ENCODE data around the gene CARNS1. TPM values are rescaled to one million over a fixed set of nuclear protein-coding genes. Genes with fewer than 3 reads are reported as not detected.

CARNS1 gene
- total and polyA plus RNA-seq, 9 of the 15 experiments (the other 6 are each of a cell fraction or from before 2014, with no cell fraction given) = 0.01 to 0.18 (median 0.06) TPM; not detected in 3

DNA sequence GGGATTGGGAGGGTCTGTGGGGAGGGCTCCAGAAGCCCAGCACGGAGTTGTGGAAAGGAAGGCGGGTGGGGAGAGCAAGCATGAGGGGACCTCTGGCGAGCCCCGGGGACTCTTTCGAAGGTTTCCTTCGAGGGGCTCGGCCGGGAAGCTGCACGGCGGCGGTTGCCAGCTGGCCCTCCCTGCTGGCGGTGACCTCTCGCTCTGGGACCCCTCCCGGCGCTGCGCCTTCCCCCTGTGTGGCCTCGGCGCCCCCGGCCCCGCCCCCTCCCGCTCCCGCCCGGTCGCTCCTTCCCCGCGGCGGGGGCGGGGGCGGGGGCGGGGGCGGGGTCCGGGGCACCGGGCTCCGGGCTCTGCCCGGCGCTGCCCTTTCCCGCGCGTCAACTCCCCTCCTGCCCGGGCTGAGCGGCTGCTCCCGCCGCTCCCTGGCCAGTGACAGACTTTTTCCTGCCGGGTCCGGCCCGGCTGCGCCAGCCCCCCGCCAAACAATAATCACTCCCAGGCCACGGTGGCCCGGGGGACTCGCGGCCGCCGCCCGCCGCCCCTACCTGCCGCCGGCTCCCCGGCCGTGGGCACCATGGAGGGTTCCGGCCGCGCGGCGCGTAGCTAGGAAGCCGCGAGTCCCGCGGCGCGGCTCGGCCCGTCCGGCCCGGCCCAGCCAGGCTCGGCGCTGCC is 43.0 kb upstream of the CARNS1 start (continued):
- TF ChIP-seq KDM5B (IDR thresholded peaks at IDR 0.05; ENCODE audit: insufficient replicate concordance, low read depth, low read length) (peak; percentile 2), ZNF785 (CRISPR knock-in tag; IDR thresholded peaks at IDR 0.05) (no peak), ZNF253 (CRISPR knock-in tag; conservative IDR thresholded peaks at IDR 0.05) (no peak), BRCA1 (IDR thresholded peaks at IDR 0.05) (no peak), BRCA1 (CRISPR knock-in tag; IDR thresholded peaks at IDR 0.05) (no peak), MBD2 (IDR thresholded peaks at IDR 0.05; ENCODE audit: borderline replicate concordance, low read depth) (0 out of 2 replicates have a peak, but pooled peaks have one; percentile 10), TARDBP (IDR thresholded peaks at IDR 0.05) (no peak), ELF1 (tag; IDR thresholded peaks at IDR 0.05) (0 out of 2 replicates have a peak, but pooled peaks have one; percentile 37), SETDB1 (IDR thresholded peaks at IDR 0.05; ENCODE audit: low read length) (no peak), ZNF561 (CRISPR knock-in tag; conservative IDR thresholded peaks at IDR 0.05) (no peak), TAF1 (IDR thresholded peaks at IDR 0.05; ENCODE audit: control insufficient read depth, extremely low read depth, insufficient read depth, low read length, severe bottlenecking) (no peak), SOX6 (IDR thresholded peaks at IDR 0.05) (no peak), NR2C2 (CRISPR knock-in tag; IDR thresholded peaks at IDR 0.05) (no peak), NR2C2 (tag; IDR thresholded peaks at IDR 0.05) (peak; percentile 16; the same call in 1 of the 2 replicates), PHTF2 (CRISPR knock-in tag; IDR thresholded peaks at IDR 0.05) (no peak), ETV5 (CRISPR knock-in tag; IDR thresholded peaks at IDR 0.05; ENCODE audit: low read depth) (no peak), ZNF507 (tag; conservative IDR thresholded peaks at IDR 0.05) (no peak)
- TF ChIP-seq, protein P1, sequence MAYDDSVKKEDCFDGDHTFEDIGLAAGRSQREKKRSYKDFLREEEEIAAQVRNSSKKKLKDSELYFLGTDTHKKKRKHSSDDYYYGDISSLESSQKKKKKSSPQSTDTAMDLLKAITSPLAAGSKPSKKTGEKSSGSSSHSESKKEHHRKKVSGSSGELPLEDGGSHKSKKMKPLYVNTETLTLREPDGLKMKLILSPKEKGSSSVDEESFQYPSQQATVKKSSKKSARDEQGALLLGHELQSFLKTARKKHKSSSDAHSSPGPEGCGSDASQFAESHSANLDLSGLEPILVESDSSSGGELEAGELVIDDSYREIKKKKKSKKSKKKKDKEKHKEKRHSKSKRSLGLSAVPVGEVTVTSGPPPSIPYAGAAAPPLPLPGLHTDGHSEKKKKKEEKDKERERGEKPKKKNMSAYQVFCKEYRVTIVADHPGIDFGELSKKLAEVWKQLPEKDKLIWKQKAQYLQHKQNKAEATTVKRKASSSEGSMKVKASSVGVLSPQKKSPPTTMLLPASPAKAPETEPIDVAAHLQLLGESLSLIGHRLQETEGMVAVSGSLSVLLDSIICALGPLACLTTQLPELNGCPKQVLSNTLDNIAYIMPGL (CRISPR knock-in tag; IDR thresholded peaks at IDR 0.05) = 0 out of 2 replicates have a peak, but pooled peaks have one; percentile 31

Measured in K562 (cell line).